Uterus (tissue), 4 donors: ENCODE measurements around the gene GTF2F1. TPM values are rescaled to one million over a fixed set of nuclear protein-coding genes. Genes with fewer than 3 reads are reported as not detected.
"Not testable (repeated sequence)": the region's sequence is repeated elsewhere in the genome, so short reads cannot be mapped to it uniquely, and the experiment has no call there.

Experiments
- DNase-seq, 2 donors: peaks; one replicate each; pipeline ENCODE4 v3.0.0-alpha.2; 2019 to 2020
- H3K27ac ChIP-seq, 2 donors: fragments of 200-600 bp; sonication (generic); 1 replicate in 1 of 2; 2 replicates in 1 of 2; pipeline ENCODE4 v1.5.1; 2016 to 2018
- H3K27me3 ChIP-seq, 2 donors: fragments of 200-600 bp; sonication (generic); one replicate each; pipeline ENCODE4 v1.5.1; 2018 to 2019; ENCODE audit warnings: control low read depth in 1 of 2
- H3K36me3 ChIP-seq, 2 donors: fragments of 200-600 bp; sonication (generic); one replicate each; pipeline ENCODE4 v1.5.1; 2019; ENCODE audit warnings: control low read depth in 1 of 2
- H3K4me1 ChIP-seq, 2 donors: fragments of 200-600 bp; sonication (generic); one replicate each; pipeline ENCODE4 v1.5.1; 2018 to 2019; ENCODE audit warnings: control low read depth in 1 of 2
- H3K4me3 ChIP-seq, 2 donors: fragments of 200-600 bp; sonication (generic); 1 replicate in 1 of 2; 2 replicates in 1 of 2; pipeline ENCODE4 v1.5.1; 2018 to 2019; ENCODE audit warnings: mild to moderate bottlenecking in 1 of 2
- H3K9me3 ChIP-seq, 2 donors: fragments of 200-600 bp; sonication (generic); one replicate each; pipeline ENCODE4 v1.5.1; 2019; ENCODE audit warnings: control low read depth in 1 of 2
- POLR2A ChIP-seq, 2 donors: fragments of 450-650 bp; IDR thresholded peaks; one replicate each; pipeline ENCODE4 v1.6.1; 2016; ENCODE audit warnings: antibody characterized with exemption in 2 of 2, mild to moderate bottlenecking in 1 of 2, moderate library complexity in 1 of 2
- intact Hi-C: fragments of 100-400 bp; cut with DNase I; formaldehyde crosslinking; loops from one replicate; pipeline ENCODE4 v1.15.1; 2023; ENCODE audit warnings: low total_unique reads
- total RNA-seq, 4 donors: library from RNA; depleted of rRNA in 3 of 4; stranded (reverse); fragments of >200 nt in 3 of 4; gene quantifications; one replicate each; pipeline versions ENCODE4 v1.1.0 to v1.2.4, GENCODE V29; 2014 to 2023
- TF ChIP-seq, protein P1 (sequence below), 4 experiments: fragments of 200-600 bp in 2 of 4; fragments of 450-650 bp in 2 of 4; sonication (generic) in 2 of 4; IDR thresholded peaks; one replicate each; pipeline ENCODE4 v1.5.1; 2016 to 2019; ENCODE audit warnings: antibody characterized with exemption in 4 of 4, mild to moderate bottlenecking in 2 of 4, moderate library complexity in 1 of 4
- donor health status: DM: yes; HTN: yes; CAD: no.

The GTF2F1 gene
- total RNA-seq, 4 donors from 2014 or later = 38.2 to 82.2 (median 61.8) TPM

GRCh38 chr19:6402058-6402457, 9.1 kb upstream of the GTF2F1 start:
- H3K27me3 ChIP-seq = no peaks in the 10 kb centered on the region
- H3K4me3 ChIP-seq = no peak overlapping the region
- no peaks in the 10 kb centered on the region for H3K4me1 ChIP-seq
- DNase-seq = no peak
- intact Hi-C loops = no loop called here
- no peak overlapping the region for H3K27ac ChIP-seq
- H3K36me3 ChIP-seq = no peaks in the 10 kb centered on the region
- TF ChIP-seq POLR2A (IDR thresholded peaks at IDR 0.05) = no peak
- TF ChIP-seq, protein P1, sequence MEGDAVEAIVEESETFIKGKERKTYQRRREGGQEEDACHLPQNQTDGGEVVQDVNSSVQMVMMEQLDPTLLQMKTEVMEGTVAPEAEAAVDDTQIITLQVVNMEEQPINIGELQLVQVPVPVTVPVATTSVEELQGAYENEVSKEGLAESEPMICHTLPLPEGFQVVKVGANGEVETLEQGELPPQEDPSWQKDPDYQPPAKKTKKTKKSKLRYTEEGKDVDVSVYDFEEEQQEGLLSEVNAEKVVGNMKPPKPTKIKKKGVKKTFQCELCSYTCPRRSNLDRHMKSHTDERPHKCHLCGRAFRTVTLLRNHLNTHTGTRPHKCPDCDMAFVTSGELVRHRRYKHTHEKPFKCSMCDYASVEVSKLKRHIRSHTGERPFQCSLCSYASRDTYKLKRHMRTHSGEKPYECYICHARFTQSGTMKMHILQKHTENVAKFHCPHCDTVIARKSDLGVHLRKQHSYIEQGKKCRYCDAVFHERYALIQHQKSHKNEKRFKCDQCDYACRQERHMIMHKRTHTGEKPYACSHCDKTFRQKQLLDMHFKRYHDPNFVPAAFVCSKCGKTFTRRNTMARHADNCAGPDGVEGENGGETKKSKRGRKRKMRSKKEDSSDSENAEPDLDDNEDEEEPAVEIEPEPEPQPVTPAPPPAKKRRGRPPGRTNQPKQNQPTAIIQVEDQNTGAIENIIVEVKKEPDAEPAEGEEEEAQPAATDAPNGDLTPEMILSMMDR (IDR thresholded peaks at IDR 0.05) = no peak
- no peaks in the 10 kb centered on the region for H3K9me3 ChIP-seq

GRCh38 chr19:6400062-6400944, 7.3 kb upstream of the GTF2F1 start:
- DNase-seq, intact Hi-C loops, H3K4me1 ChIP-seq, H3K27me3 ChIP-seq, H3K27ac ChIP-seq, H3K36me3 ChIP-seq, H3K9me3 ChIP-seq, H3K4me3 ChIP-seq: not testable (repeated sequence)

- no peak overlapping the region for H3K27ac ChIP-seq
- TF ChIP-seq, protein P1 (IDR thresholded peaks at IDR 0.05) = no peak
- no peak for TF ChIP-seq POLR2A (IDR thresholded peaks at IDR 0.05)
- no peak for DNase-seq
- H3K27me3 ChIP-seq = no peaks in the 10 kb centered on the region
- H3K4me1 ChIP-seq = peaks cover 0 to 8% of the 10 kb centered on the region in 2 donors
- H3K4me3 ChIP-seq = no peak overlapping the region
- no peaks in the 10 kb centered on the region for H3K36me3 ChIP-seq
- intact Hi-C loops = no loop called here
- H3K9me3 ChIP-seq = no peaks in the 10 kb centered on the region
Measured at GRCh38 chr19:6396305-6396704, 3.3 kb upstream of the GTF2F1 start.

DNA sequence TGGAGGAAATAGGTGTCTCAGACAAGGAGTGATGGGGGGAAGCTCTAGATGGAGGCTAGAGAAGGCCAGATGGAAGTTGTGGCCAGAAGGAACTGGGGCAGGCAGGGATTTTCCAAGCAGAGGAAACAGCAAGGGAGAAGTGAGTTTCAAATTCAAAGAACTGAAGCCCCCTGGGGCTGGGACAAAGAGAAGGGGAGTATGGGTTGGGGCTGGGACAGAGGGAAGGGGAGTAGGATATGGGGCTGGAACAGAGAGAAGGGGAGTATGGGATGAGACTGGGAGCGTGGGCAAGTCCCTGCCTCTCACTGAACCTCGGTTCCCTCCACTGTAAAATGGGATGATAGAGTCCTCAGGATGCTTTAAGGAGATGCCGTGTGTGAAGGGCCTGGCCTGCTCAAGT, 1.9 kb upstream of the GTF2F1 start:
- Histone ChIP-seq H3K27ac (no peak overlapping the region), H3K4me3 (no peak overlapping the region), H3K4me1 (peaks cover 0 to 8% of the 10 kb centered on the region in 2 donors), H3K9me3 (no peaks in the 10 kb centered on the region), H3K36me3 (no peaks in the 10 kb centered on the region), H3K27me3 (no peaks in the 10 kb centered on the region)
- no peak for DNase-seq
- TF ChIP-seq, protein P1 (IDR thresholded peaks at IDR 0.05) = no peak
- TF ChIP-seq POLR2A (IDR thresholded peaks at IDR 0.05) = no peak
- intact Hi-C loops = no loop called here

GRCh38 chr19:6393983-6394412, 1.0 kb upstream of the GTF2F1 start:
- peak overlapping the region; percentile 80 to 96 for H3K4me3 ChIP-seq
- no peak for DNase-seq
- H3K27ac ChIP-seq = peak overlapping the region; percentile 94 to 98
- H3K4me1 ChIP-seq = peaks cover 0 to 8% of the 10 kb centered on the region in 2 donors
- H3K27me3 ChIP-seq = no peaks in the 10 kb centered on the region
- intact Hi-C loops = no loop called here
- no peaks in the 10 kb centered on the region for H3K9me3 ChIP-seq
- H3K36me3 ChIP-seq = no peaks in the 10 kb centered on the region
- TF ChIP-seq, protein P1 (IDR thresholded peaks at IDR 0.05) = no peak
- no peak for TF ChIP-seq POLR2A (IDR thresholded peaks at IDR 0.05)
